Skin epidermis (tissue), 12 donors: Measurements from ENCODE around the gene WDR31.
A peak's percentile ranks its signal among the peaks of the same experiment; 100 is the strongest.
"Not testable (repeated sequence)": the region's sequence is repeated elsewhere in the genome, so short reads cannot be mapped to it uniquely, and the experiment has no call there.

Experiments
- H3K27ac ChIP-seq, 21 experiments: fragments of 200-600 bp; sonication (generic) in 11 of 21; one replicate each; pipeline ENCODE4 v1.5.0; 2020; ENCODE audit warnings: mild to moderate bottlenecking in 3 of 21, inconsistent platforms in 2 of 21, moderate library complexity in 2 of 21
- H3K4me3 ChIP-seq, 7 experiments: fragments of 200-600 bp; sonication (generic) in 2 of 7; one replicate each; pipeline ENCODE4 v1.5.0; 2020; ENCODE audit warnings: inconsistent platforms in 2 of 7, mild to moderate bottlenecking in 2 of 7, moderate library complexity in 1 of 7

Gene WDR31

DNA sequence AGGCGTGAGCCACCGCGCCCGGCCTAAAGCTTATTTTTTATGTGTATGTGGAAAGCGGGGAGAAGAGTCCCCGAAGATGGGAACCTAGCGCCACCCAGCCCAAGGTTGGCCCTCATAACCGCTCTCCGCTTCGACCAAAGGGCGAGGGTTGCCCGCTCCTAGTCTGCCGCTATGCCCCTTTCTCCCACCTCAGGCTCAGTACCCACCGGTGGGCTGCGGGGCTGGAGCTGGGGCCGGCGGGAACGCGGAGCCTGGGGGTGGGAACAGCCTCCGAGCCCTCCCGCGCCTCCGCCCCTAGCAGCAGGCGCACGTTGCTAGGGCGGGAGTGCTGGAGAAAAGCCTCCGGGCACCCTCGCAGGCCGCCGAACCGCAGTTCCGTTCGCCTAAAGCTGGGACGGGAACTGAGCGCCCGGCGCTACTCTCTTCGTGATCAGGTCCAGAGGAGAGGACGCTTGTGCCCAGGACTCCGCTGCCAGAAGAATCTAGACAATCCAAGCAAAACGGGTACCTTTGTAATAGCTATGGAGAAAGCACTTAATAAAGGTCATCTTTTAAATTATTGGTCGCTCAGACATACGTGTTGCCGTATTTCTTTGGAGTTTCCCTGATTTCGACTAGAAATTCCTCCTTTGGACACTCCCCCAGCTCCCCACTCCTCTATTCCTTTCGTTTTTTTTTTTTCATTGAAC lies at the start of gene WDR31:
TSS of gene WDR31 (minus strand) at position 265 of the 689 bp plus-strand sequence. CDS start 8,253 bp downstream, outside the sequence.
- Histone ChIP-seq H3K27ac (peak within 1 kb of the TSS in 18 of 21 experiments; percentile 43 to 86 (median 70)), H3K4me3 (peak within 1 kb of the TSS; percentile 46 to 66 (median 60))

DNA sequence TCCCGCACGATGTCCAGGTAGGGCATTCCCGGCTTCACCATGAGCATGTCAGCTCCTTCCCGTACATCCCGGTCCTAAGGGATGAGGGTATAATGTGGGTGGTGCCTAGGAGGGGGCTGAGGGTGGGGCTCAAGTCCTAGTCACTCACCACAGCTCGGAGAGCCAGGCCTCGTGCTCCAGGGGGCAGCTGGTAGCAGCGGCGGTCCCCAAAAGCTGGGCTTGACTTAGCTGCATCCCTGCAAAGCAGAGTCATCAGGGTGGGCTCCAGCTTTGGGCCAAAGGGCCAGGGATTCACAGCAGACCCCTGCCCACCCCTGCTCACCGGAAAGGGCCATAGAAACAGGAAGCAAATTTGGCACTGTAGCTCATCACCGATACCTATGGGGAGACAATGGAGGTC lies 49.4 kb upstream of the WDR31 start:
- no peak overlapping the region for H3K4me3 ChIP-seq
- no peak overlapping the region for H3K27ac ChIP-seq

DNA sequence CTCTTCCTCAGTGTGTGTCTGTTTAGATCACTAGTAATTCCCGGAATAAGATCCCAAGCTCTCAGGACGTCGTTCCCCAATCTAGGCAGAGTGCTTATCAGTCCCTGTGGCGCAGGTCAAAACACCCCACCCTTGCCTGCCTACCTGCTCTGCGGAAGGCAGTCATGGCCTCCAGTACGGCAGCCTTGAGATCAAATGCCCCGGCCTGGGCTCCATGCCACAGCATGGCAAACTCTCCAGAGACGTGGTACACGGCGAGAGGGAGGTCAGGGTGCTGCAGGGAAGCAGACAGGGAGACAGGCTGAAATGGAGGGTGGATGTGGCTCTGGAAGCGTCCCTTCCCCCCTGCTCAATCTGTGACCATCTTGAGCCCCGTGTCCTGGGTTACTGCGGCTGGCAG lies 48.8 kb upstream of the WDR31 start:
- no peak overlapping the region for H3K4me3 ChIP-seq
- no peak overlapping the region for H3K27ac ChIP-seq

DNA sequence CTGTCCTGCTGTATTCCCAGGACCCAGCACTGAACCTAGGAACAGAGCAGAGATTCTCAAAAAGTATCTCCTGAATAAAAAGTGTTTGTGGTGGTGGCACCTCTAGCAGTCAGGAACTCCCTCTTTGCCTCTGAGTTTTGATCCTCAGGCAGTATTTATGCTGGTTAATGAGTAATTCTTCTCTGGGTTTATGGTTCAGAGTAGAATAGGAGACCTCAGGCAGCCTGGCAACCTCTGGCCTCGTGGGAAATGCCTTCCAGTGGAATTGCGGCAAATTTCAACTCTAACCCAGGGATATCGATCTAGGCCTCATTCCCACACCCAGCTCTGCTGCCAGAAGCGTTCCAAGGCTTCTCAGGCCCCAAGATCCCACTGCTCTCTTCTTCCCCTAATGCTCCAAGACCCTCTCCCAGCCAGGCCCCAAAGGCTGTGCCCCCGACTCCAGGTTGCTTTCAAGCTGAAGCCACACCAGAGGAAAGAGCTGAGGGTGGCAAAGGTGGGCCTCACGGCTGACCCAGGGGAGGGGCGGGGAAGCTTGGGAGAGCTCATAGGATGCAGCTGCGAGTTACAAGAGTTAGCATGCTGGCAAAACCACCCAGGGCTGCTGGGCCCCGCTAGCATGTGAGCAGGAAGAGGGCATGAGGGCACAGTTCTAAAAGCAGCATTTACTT lies 47.6 kb upstream of the WDR31 start:
- Histone ChIP-seq H3K27ac (peak overlapping the region in 1 of 21 experiments; percentile 9), H3K4me3 (no peak overlapping the region)

DNA sequence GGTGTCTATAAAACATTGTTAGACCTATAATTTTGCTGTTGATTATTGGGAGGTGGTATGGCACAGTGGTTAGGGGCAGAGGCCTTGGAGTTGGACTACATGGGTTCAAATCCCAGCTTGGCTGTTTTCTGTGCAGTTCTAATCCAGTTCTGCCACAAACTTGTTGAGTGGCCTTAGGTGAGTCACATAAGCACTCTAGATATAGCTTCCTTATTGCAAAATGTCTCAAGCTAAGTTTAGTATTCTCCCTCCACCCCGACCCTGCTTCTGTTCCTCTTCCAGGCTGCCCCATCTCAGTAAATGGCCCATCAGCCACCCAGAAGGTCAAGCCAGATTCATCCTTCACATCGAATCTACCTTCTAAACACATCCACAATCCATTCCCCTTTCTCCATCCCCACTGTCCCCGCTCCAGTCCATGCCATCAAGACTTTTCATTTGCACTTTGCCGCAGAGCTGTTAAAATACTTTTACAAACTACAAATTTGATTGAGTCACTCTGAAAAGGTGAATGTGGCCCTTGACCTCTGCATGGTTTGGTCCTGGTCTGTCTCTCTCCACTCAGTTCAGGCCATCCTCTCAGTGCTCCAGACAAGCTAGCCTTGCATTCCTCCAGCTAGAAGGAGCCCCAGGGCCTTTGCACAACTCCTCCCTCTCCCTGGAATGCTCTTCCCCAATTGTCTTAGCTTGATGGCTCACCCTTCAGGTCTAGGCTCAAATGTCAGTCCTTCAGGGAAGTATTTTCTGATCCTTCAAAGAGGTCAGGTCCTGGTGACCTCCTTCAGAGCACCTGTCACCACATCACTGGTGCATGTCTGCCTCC lies 46.7 kb upstream of the WDR31 start:
- no peak overlapping the region for H3K27ac ChIP-seq

DNA sequence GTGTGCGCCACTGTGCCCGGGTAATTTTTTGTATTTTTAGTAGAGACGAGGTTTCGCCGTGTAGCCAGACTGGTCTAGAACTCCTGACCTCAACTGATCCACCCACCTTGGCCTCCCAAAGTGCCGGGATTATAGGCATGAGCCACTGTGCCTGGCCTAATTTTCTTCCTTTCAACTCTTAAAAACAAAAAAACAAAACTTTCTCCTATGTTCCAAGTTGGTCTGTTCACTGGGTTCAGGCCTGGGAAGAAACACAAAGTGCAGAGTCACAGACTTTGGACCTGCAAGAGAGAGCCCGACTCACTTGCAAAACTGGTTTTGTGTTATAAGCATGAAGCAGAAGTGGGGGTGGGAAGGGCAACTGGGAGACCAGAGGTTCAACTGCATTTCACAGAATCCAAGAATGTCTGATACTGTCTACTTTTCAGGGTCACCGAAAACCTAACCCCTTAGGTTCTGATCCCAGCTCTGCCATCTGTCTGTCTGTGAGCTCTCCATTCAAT lies 41.9 kb upstream of the WDR31 start:
- no peak overlapping the region for H3K4me3 ChIP-seq
- peak overlapping the region in 17 of 21 experiments; percentile 1 to 74 (median 53) for H3K27ac ChIP-seq

More for the DNA sequence above, 46.7 kb upstream of the WDR31 start:
- no peak overlapping the region for H3K4me3 ChIP-seq

DNA sequence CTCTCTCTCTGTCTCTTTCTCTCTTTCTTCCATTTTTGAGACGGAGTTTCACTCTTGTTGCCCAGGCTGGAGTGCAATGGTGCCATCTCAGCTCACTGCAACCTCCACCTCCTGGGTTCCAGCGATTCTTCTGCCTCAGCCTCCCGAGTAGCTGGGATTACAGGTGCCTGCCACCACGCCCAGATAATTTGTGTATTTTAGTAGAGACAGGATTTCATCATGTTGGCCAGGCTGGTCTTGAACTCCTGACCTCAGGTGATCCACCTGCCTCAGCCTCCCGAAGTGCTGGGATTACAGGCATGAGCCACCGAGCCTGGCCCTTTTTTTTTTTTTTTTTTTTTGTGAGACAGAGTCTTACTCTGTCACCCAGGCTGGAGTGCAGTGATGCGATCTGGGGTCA lies 41.4 kb upstream of the WDR31 start:
- peak overlapping the region in 16 of 21 experiments; percentile 1 to 74 (median 54) for H3K27ac ChIP-seq
- H3K4me3 ChIP-seq: not testable (repeated sequence)

DNA sequence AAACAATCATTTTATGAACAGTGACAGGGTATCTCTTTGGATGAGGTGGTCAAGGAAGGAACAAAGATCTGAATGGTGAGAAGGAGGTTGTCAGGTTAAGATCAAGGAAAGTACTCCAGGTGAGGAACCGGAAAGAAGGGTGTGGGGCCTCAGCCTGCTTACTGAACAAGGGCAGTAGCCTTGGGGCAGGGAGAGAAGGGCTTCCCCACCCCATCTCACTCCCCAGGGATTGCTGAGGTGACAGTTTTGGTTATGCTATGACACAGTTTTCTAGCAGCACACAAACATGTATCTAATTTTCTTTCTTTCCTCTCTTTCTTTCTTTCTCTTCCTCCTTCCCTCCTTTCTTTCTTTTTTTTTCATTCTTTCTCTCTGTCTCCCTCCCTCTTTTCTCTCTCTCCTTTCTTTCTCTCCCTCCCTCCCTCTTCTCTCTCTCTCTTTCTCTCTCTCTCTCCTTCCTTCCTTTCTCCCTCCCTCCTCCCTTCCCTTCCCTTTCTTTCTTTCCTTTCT lies 40.8 kb upstream of the WDR31 start:
- H3K4me3 ChIP-seq: no peak overlapping the region
- H3K27ac ChIP-seq: peak overlapping the region in 12 of 21 experiments; percentile 4 to 74 (median 61)

DNA sequence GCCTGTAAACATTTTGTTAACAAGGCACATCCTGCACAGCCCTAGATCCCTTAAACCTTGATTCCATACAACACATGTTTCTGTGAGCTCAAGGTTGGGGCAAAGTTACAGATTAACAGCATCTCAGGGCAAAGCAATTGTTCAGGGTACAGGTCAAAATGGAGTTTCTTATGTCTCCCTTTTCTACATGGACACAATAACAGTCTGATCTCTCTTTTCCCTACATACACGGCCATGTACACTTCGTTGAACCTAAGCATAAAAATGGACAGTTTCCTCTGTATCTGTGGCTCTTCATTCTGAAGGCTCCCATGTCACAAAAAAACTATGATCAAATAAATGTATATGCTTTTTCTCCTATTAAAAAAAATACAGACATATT lies 39.7 kb upstream of the WDR31 start:
- H3K27ac ChIP-seq: peak overlapping the region in 1 of 21 experiments; percentile 17
- H3K4me3 ChIP-seq: not testable (repeated sequence)

DNA sequence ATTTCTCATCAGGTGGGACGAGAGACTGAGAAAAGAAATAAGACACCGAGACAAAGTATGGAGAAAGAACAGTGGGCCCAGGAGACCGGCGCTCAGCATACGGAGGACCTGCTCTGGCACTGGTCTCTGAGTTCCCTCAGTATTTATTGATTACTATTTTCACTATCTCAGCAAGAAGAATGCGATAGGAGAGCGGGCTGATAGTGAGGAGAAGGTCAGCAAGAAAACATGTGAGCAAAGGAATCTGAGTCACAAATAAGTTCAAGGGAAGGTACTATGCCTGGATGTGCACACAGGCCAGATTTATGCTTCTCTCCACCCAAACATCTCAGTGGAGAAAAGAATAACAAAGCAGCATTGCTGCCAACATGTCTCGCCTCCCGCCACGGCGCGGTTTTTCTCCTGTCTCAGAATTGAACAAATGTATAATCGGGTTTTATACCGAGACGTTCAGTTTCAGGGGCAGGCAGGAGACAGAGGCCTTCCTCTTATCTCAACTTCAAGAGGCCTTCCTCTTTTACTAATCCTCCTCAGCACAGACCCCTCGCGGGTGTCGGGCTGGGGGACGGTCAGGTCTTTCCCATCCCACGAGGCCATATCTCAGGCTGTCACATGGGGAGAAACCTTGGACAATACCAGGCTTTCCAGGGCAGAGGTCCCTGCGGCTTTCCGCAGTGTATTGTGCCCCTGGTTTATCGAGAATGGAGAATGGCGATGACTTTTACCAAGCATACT lies 39.2 kb upstream of the WDR31 start:
- H3K27ac ChIP-seq, H3K4me3 ChIP-seq: not testable (repeated sequence)

DNA sequence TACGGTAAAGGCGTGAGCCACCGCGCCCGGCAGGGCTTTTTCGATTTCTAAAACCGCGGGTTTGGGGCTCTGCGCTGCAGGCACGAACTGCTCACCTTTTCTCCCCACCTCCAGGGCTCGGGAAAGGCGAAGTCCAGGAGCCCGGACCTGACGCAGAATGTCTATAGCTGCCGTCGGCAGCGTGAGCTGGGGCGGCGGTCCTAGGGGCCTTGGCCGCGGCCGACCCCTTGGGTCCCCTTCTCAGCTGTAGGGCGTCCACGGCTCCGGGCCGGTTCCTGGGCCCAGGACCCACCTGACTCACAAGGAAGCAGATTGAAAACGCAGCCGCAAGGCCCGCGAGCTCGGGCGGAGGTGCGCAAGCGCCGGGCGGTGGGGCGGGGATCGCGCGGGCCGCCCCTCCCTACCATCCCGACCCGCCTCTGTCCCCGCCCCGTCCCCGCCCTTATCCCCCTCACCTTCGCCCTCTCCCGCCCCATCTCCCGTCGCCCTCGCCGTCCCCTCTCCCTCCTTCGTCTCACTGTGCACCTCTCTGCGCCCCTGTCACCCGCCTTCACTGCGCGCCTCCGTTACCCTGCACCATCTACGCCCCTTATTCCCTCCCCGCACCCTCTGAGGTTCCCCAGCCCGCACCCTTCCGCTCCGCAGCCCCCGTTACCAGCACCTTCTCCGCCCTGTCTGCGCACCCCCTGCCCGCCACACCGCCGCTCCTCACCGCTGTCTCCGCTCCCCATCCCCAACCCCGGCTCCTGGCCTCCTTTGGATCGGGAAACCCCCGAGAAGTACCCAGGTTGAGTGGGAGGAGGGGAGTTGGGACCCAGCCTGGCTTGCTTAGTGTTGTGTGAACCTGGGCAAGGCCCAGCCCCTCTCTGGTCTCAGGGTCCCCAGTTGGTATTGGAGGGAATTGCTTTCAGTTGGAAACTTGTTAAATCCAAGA lies 36.8 kb upstream of the WDR31 start, which contains the start of gene HDHD3:
TSS of gene HDHD3 (minus strand) at position 353 of the 934 bp plus-strand sequence. CDS start 2,632 bp downstream, outside the sequence.
- peak within 1 kb of the TSS; percentile 57 to 83 (median 67) for H3K4me3 ChIP-seq
- peak within 1 kb of the TSS in 20 of 21 experiments; percentile 39 to 91 (median 81) for H3K27ac ChIP-seq

DNA sequence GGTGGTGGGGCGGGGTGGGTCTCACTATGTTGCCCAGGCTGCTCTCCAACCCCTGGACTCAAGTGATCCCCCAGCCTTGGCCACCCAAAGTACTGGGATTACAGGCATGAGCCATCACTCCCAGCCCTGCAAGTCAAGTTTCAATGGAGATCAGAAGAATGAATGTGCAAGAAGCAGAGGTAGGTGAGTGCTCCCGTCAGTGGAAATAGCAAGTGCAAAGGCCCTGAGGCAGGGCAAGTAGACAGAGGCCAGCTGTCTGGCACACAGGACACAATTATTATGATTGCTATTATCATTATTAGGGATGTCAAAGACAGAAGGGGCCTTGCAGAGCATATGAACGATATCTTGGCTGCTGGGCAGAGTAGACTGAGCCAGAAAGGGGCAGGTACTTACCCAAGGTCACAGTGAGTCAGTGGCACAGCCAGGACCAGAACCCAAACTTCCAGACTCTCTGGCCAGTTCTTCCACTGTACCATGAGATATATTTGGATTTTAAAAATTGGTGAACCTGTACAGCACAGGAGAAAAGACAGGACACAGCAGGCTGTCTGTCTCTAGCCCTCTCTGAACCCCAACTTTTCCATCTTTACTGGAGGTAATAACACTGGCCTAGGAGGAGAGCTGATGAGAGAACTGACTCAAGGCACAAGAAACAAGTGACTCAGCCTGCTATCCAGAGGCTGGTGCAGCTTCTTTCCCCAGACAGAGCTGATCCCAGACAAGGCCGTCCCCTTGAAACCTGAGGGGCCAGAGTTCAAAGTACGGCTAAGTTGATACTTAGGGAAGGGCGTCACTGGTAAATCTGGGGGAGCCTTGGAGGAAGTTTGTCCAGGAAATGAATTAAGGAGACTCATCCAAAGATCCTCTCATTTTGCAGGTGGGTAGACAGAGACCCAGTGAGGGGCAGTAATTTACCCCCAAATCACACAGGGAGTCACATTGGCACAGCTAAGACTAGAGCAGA lies 35.3 kb upstream of the WDR31 start:
- H3K4me3 ChIP-seq: peak overlapping the region in 4 of 7 experiments; percentile 58 to 67 (median 64)
- H3K27ac ChIP-seq: peak overlapping the region in 2 of 21 experiments; percentile 3 to 13

DNA sequence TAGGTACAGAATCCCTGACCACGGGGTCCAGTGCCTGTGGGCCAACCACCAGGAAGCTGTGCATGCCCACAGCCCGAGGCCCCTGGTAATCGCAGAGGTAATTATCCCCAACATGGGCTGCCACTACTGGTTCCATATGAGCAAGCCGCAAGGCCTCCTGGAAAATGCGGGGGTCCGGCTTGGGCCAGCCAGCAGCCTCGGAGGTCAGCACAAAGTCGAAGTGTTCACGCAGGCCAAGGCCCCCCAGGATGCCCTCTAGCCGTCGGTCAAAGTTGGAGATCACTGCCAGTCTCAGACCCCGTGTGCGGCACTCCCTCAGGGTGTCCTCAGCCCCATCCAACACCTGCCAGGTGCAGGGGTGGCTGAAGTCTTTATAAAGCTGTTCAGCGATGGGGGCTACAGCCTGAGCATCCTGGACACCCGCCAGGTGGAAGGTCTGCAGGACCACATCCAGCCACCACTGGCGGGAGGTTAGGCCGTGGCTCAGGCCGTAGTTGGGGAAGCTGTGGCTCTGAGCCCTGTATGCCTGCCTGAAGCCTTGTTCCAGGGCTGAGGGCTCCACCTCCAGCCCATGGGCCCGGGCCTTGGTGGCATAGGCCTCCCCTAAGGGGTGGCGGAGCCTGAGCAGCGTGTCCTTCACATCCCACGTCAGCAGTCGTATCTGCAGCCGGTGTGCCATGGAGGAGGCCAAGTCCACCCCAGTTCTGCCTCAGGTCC lies 33.8 kb upstream of the WDR31 start:
- H3K27ac ChIP-seq: no peak overlapping the region
- H3K4me3 ChIP-seq: no peak overlapping the region

DNA sequence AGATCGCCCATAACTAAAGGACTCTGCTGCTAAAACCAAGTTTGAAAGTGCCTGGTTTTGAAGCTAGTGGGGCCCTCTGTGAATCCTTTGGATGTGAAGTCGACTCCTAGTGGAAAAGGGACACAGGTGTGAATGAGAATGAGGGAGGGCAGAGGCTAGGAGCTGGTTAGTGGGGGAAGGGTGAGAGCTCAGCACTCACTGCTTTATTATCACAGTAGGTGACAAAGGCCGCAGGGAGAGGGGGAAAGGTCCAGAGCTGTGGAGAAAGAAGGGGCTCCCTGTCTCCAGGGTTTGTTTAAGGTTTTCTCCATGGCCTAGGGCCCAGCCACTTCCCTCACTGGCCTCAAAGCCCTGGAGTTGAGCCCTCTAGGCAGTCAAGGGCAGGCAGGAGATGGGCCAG lies 33.2 kb upstream of the WDR31 start:
- H3K27ac ChIP-seq: no peak overlapping the region
- H3K4me3 ChIP-seq: no peak overlapping the region

DNA sequence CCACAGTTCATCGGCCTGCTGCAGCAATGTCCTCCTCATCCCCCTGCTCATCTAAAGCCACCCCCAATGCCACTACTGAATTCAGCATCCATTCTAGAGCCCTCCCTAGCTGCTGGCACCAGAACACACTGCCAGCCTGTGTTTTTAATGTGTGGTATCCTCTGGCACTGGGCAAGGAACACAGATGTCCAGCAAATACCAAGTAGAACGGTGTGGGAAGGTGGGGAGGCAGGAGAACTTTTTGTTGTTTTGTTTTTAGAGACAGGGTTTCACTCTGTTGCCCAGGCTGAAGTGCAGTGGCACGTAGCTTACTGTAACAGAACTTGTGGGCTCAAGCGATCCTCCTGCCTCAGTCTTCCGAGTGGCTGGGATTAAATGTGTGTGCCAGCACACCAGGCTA lies 32.0 kb upstream of the WDR31 start:
- H3K4me3 ChIP-seq: no peak overlapping the region
- H3K27ac ChIP-seq: no peak overlapping the region

DNA sequence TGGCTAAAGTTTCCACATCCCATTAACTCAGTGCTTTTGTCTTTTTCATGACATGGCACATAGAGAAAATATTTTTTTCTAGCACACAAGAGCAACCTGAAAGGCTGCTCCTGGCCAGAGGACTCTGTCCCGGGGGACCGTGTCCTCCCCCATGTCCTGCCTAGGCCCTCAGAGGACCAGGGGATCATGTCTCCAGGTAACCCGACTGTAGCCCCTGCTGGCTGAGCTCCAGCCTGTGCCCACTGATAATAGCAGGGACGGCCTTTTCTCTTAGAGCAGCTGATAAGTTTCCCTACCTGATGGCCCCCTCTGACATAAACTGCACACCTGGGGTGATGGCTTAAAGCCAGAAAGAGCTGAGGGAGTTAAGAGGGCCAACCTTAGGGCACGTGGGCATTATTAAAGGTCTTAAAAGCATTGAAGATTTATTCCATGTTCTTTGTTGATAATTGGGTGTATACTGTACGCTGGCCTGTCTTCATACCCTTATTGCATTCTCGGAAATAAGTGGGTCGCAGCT lies 30.8 kb upstream of the WDR31 start:
- no peak overlapping the region for H3K27ac ChIP-seq

More for the DNA sequence above, 30.8 kb upstream of the WDR31 start:
- no peak overlapping the region for H3K4me3 ChIP-seq
